Right lobe of liver (tissue), 6 donors: Measurements from ENCODE around the gene TSGA10. TPM values are rescaled to one million over a fixed set of nuclear protein-coding genes. Genes with fewer than 3 reads are reported as not detected.
"Not testable (repeated sequence)": the region's sequence is repeated elsewhere in the genome, so short reads cannot be mapped to it uniquely, and the experiment has no call there.

Experiments
- ATAC-seq, 4 donors: fragments of 200-7000 bp; cut with Tn5 transposase; one replicate each; pipeline ENCODE4 v1.9.1; 2020; ENCODE audit warnings: mild to moderate bottlenecking in 4 of 4, moderate library complexity in 4 of 4
- DNase-seq, 3 donors: peaks; one replicate each; pipeline ENCODE4 v3.0.0-alpha.2; 2020
- H3K27ac ChIP-seq, 3 donors: fragments of 200-600 bp; one replicate each; pipeline ENCODE4 v1.8.0; 2022
- H3K27me3 ChIP-seq, 2 donors: fragments of 200-600 bp; one replicate each; pipeline ENCODE4 v1.8.0; 2022
- H3K36me3 ChIP-seq, 4 donors: fragments of 200-600 bp; sonication (generic) in 1 of 4; one replicate each; pipeline versions ENCODE4 v1.5.1 to v1.8.0; 2017 to 2022; ENCODE audit warnings: control low read depth in 1 of 4
- H3K4me1 ChIP-seq, 4 donors: fragments of 200-600 bp; sonication (generic) in 1 of 4; one replicate each; pipeline versions ENCODE4 v1.5.1 to v1.8.0; 2017 to 2022; ENCODE audit warnings: control low read depth in 1 of 4
- H3K4me3 ChIP-seq, 3 donors: fragments of 200-600 bp; one replicate each; pipeline ENCODE4 v1.8.0; 2022
- H3K9me3 ChIP-seq, 4 donors: fragments of 200-600 bp; sonication (generic) in 1 of 4; one replicate each; pipeline versions ENCODE4 v1.5.1 to v1.8.0; 2017 to 2022; ENCODE audit warnings: control low read depth in 1 of 4
- CTCF ChIP-seq, 4 donors: fragments of 200-600 bp in 3 of 4; fragments of 450-650 bp in 1 of 4; IDR thresholded peaks; one replicate each; pipeline versions ENCODE4 v1.5.1 to v1.8.0; 2016 to 2022; ENCODE audit warnings: antibody characterized with exemption in 4 of 4, mild to moderate bottlenecking in 2 of 4
- POLR2A ChIP-seq: fragments of 450-650 bp; IDR thresholded peaks from one replicate; pipeline ENCODE4 v1.6.1; 2017; ENCODE audit warnings: antibody characterized with exemption, mild to moderate bottlenecking
- WGBS: methylation state at CpG from one replicate; pipeline ENCODE4 v1.1.6; 2018; ENCODE audit warnings: low coverage, low lambda C conversion rate; ENCODE audit not compliant: insufficient coverage; ENCODE audit errors: missing lambda C conversion rate; 5-methylcytosine and 5-hydroxymethylcytosine counted together
- intact Hi-C, 2 donors: fragments of 100-400 bp; cut with DNase I; formaldehyde crosslinking; loops; one replicate each; pipeline versions ENCODE4 v1.11.2 to v1.14.1; 2022
- long read RNA-seq: library from polyadenylated mRNA; unstranded; transcript quantifications from one replicate; pipeline ENCODE4 v2.0.0, GENCODE V29; 2019
- total RNA-seq, 6 experiments: library from RNA; depleted of rRNA in 2 of 6; stranded (reverse); fragments of >200 nt in 2 of 6; fragmentation: NEBNext Ultra II Directional in 3 of 6; extraction: Animal tissue kit (Norgen Biotek cat#: 25700) in 3 of 6; gene quantifications; one replicate each; pipeline versions ENCODE4 v1.1.0 to v1.2.4, GENCODE V29; 2016 to 2023
- donor health status: DM: no; HTN: yes; CAD: no.
- donor health status: DM: no; HTN: no; CAD: no.
- donor health status: DM: no; HTN: no; CAD: no.
- donor health status: DM: no; HTN: yes; CAD: no.
- donor health status: DM: no; HTN: yes; CAD: no.

TSGA10 gene
- total RNA-seq: 1 to 10 TPM; 1.6 to 5.6 (median 2.7) TPM
- long read RNA-seq: 0 reads

GRCh38 chr2:99154643-99155536 lies at the start of gene TSGA10, which contains the start of gene LIPT1:
TSS of gene TSGA10 (minus strand) at chr2:99154942. CDS start at chr2:99109439, 45,503 bp downstream.
TSS of gene LIPT1 (plus strand) at chr2:99154967. CDS start at chr2:99161958, 6,991 bp downstream.
- ATAC-seq (peak; percentile 97 to 99 (median 98)), DNase-seq (peak; percentile 94 to 95 (median 94))
- H3K9me3 ChIP-seq: no peaks in the 10 kb centered on the region
- H3K36me3 ChIP-seq: peaks cover 0 to 12% (median 0%) of the 10 kb centered on the region in 4 donors
- H3K27me3 ChIP-seq: no peaks in the 10 kb centered on the region
- intact Hi-C loops: no loop called here
- WGBS: 0% methylated on average over 31 of the region's 70 CpGs
- H3K4me1 ChIP-seq: peaks cover 0 to 16% (median 0%) of the 10 kb centered on the region in 4 donors
- peak within 1 kb of the TSS; percentile 74 to 93 (median 84) for H3K4me3 ChIP-seq
- peak within 1 kb of the TSS; percentile 86 to 94 (median 87) for H3K27ac ChIP-seq
- TF ChIP-seq CTCF (IDR thresholded peaks at IDR 0.05) (no peak), POLR2A (peak; percentile 80)

- 93% methylated on average over 4 of the region's 4 CpGs for WGBS
- ATAC-seq (no peak), DNase-seq (no peak)
- intact Hi-C loops: no loop called here
- H3K4me1 ChIP-seq: no peaks in the 10 kb centered on the region
- H3K27ac ChIP-seq: no peak overlapping the region
- TF ChIP-seq CTCF (IDR thresholded peaks at IDR 0.05) (no peak), POLR2A (no peak)
- no peaks in the 10 kb centered on the region for H3K27me3 ChIP-seq
- peaks cover 0 to 9% (median 2%) of the 10 kb centered on the region in 4 donors for H3K36me3 ChIP-seq
- no peaks in the 10 kb centered on the region for H3K9me3 ChIP-seq
- H3K4me3 ChIP-seq: no peak overlapping the region
Measured at GRCh38 chr2:99201959-99202678, 47.4 kb upstream of the TSGA10 start.

GRCh38 chr2:99200076-99200800 lies 45.5 kb upstream of the TSGA10 start:
- intact Hi-C loops: no loop called here
- no peaks in the 10 kb centered on the region for H3K27me3 ChIP-seq
- no peak overlapping the region for H3K27ac ChIP-seq
- DNase-seq (no peak), ATAC-seq (no peak)
- H3K36me3 ChIP-seq: peaks cover 0 to 28% (median 11%) of the 10 kb centered on the region in 4 donors
- H3K9me3 ChIP-seq: no peaks in the 10 kb centered on the region
- H3K4me1 ChIP-seq: no peaks in the 10 kb centered on the region
- TF ChIP-seq POLR2A: no peak
- TF ChIP-seq CTCF (IDR thresholded peaks at IDR 0.05): no peak
- no peak overlapping the region for H3K4me3 ChIP-seq
- 70% methylated on average over 7 of the region's 7 CpGs for WGBS

- no peak for ATAC-seq
Measured at GRCh38 chr2:99198103-99198841, 43.5 kb upstream of the TSGA10 start.

GRCh38 chr2:99192364-99192763 lies 37.6 kb upstream of the TSGA10 start:
- intact Hi-C loops, ATAC-seq, H3K27me3 ChIP-seq, H3K4me3 ChIP-seq, DNase-seq, H3K9me3 ChIP-seq, H3K27ac ChIP-seq, H3K4me1 ChIP-seq: not testable (repeated sequence)
- peaks cover 0 to 32% (median 16%) of the 10 kb centered on the region in 4 donors for H3K36me3 ChIP-seq
- WGBS: 90% methylated on average over 4 of the region's 4 CpGs

More at GRCh38 chr2:99198103-99198841, 43.5 kb upstream of the TSGA10 start:
- DNase-seq: no peak
- Histone ChIP-seq H3K9me3 (no peaks in the 10 kb centered on the region), H3K36me3 (peaks cover 0 to 34% (median 18%) of the 10 kb centered on the region in 4 donors), H3K27ac (no peak overlapping the region), H3K4me1 (no peaks in the 10 kb centered on the region), H3K27me3 (no peaks in the 10 kb centered on the region), H3K4me3 (no peak overlapping the region)
- intact Hi-C loops: no loop called here
- TF ChIP-seq POLR2A (no peak), CTCF (IDR thresholded peaks at IDR 0.05) (no peak)
- WGBS: 89% methylated on average over 3 of the region's 6 CpGs
